ENCODE measurements around the gene LGMN.
"Not testable (repeated sequence)": the region's sequence is repeated elsewhere in the genome, so short reads cannot be mapped to it uniquely, and the experiment has no call there.

Gene LGMN

GRCh38 chr14:92750994-92751400 is 2.6 kb upstream of the LGMN start:
- no peak for TF ChIP-seq CTCF (IDR thresholded peaks at IDR 0.05)
- Histone ChIP-seq H3K9me3 (no peaks in the 10 kb centered on the region), H3K4me3 (peak overlapping the region in 1 of 2 donors; percentile 5), H3K36me3 (no peaks in the 10 kb centered on the region), H3K27ac (peak overlapping the region; percentile 23 to 49), H3K27me3 (no peaks in the 10 kb centered on the region), H3K4me1 (peaks cover 0 to 24% (median 9%) of the 10 kb centered on the region in 4 donors)
- peak in 1 of 2 donors; percentile 74 for DNase-seq
- intact Hi-C loops (cut with DNase I; ENCODE audit: low total_unique reads), result loop anchor here (5.0 kb wide), 1 partner anchor 41 kb away; the partner anchor contains the start of gene GOLGA5

- H3K27me3 ChIP-seq, H3K9me3 ChIP-seq, H3K36me3 ChIP-seq, DNase-seq, H3K4me3 ChIP-seq: not testable (repeated sequence)
- intact Hi-C loops (cut with DNase I; ENCODE audit: low total_unique reads), result loop anchor here (5.0 kb wide), 1 partner anchor 42 kb away; the partner anchor contains the start of gene GOLGA5
- Histone ChIP-seq H3K27ac (peak overlapping the region; percentile 23 to 49), H3K4me1 (peaks cover 0 to 24% (median 9%) of the 10 kb centered on the region in 4 donors)
These were observed 1.8 kb upstream of the LGMN start for GRCh38 chr14:92750222-92750728.

- H3K9me3 ChIP-seq, result no peaks in the 10 kb centered on the region
- peak overlapping the region; percentile 91 to 92 for H3K27ac ChIP-seq
- no peak for TF ChIP-seq CTCF (IDR thresholded peaks at IDR 0.05)
- H3K4me1 ChIP-seq, result peaks cover 0 to 24% (median 9%) of the 10 kb centered on the region in 4 donors
- intact Hi-C loops (cut with DNase I; ENCODE audit: low total_unique reads), result no loop called here
- peaks cover 0 to under 1% (median 0%) of the 10 kb centered on the region in 3 donors for H3K36me3 ChIP-seq
- no peak for DNase-seq
- H3K27me3 ChIP-seq, result no peaks in the 10 kb centered on the region
- H3K4me3 ChIP-seq, result peak overlapping the region; percentile 61 to 81
These were observed 647 bp downstream of the LGMN start for GRCh38 chr14:92747701-92748258.

- no peak overlapping the region for H3K27ac ChIP-seq
- TF ChIP-seq CTCF (IDR thresholded peaks at IDR 0.05), result no peak
These were observed 4.2 kb downstream of the LGMN start for GRCh38 chr14:92744198-92744597.

GRCh38 chr14:92740440-92740839 is 8.0 kb downstream of the LGMN start:
- H3K9me3 ChIP-seq, result no peaks in the 10 kb centered on the region
- DNase-seq, result no peak
- no peak overlapping the region for H3K4me3 ChIP-seq
- H3K27me3 ChIP-seq, result no peaks in the 10 kb centered on the region
- no peak for TF ChIP-seq CTCF (IDR thresholded peaks at IDR 0.05)
- peaks cover 0 to 28% (median 22%) of the 10 kb centered on the region in 3 donors for H3K36me3 ChIP-seq
- intact Hi-C loops (cut with DNase I; ENCODE audit: low total_unique reads), result no loop called here
- peaks cover 0 to 9% (median 2%) of the 10 kb centered on the region in 4 donors for H3K4me1 ChIP-seq
- no peak overlapping the region for H3K27ac ChIP-seq

More at GRCh38 chr14:92744198-92744597, 4.2 kb downstream of the LGMN start:
- no peaks in the 10 kb centered on the region for H3K9me3 ChIP-seq
- H3K27me3 ChIP-seq, result no peaks in the 10 kb centered on the region
- H3K4me1 ChIP-seq, result peaks cover 0 to 14% (median 6%) of the 10 kb centered on the region in 4 donors
- H3K4me3 ChIP-seq, result no peak overlapping the region
- intact Hi-C loops (cut with DNase I; ENCODE audit: low total_unique reads), result no loop called here
- peaks cover 0 to 28% (median 22%) of the 10 kb centered on the region in 3 donors for H3K36me3 ChIP-seq
- DNase-seq, result no peak

- Histone ChIP-seq H3K4me3 (no peak overlapping the region), H3K27me3 (no peaks in the 10 kb centered on the region), H3K27ac (no peak overlapping the region), H3K9me3 (no peaks in the 10 kb centered on the region), H3K36me3 (peaks cover 2 to 27% (median 23%) of the 10 kb centered on the region in 3 donors), H3K4me1 (peaks cover 0 to 9% (median 2%) of the 10 kb centered on the region in 4 donors)
- no peak for DNase-seq
- no peak for TF ChIP-seq CTCF (IDR thresholded peaks at IDR 0.05)
- intact Hi-C loops (cut with DNase I; ENCODE audit: low total_unique reads), result no loop called here
These were observed 10.7 kb downstream of the LGMN start for GRCh38 chr14:92737619-92738188.

Data from tibial artery (tissue), 4 donors.